Measurements from ENCODE around the gene MED25. TPM values are rescaled to one million over a fixed set of nuclear protein-coding genes. Genes with fewer than 3 reads are reported as not detected.

The MED25 gene
- total and polyA plus RNA-seq, 9 of the 15 experiments (the other 6 are each of a cell fraction or from before 2014, with no cell fraction given), result 4.1 to 93.9 (median 19.3) TPM

DNA sequence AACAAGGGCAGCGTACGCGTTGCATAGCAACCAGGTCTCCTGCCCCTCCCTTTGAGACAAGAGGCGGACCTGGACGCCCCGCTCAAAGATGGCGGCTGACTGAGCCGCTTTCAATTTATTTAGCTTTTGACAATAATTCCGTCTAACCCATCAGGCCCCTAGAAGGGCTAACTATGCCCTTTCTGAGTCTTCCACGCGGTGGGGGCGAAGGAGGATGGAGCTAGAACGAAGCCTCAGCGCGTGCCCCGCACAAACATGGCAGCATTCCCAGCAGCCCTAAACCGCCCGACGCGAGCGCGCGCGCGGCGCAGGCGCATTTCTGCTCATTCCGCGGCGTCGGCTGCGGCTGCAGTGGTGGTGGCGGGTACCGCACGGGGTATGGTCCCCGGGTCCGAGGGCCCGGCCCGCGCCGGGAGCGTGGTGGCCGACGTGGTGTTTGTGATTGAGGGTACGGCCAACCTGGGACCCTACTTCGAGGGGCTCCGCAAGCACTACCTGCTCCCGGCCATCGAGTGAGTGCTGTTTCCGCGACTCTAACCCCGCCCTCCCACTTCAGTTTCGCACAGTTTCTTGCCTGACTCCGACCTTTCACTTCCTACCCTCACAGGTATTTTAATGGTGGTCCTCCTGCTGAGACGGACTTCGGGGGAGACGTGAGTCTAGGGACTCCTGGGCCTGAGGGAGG lies at the start of gene MED25 (continued):
- TF ChIP-seq, protein P1, sequence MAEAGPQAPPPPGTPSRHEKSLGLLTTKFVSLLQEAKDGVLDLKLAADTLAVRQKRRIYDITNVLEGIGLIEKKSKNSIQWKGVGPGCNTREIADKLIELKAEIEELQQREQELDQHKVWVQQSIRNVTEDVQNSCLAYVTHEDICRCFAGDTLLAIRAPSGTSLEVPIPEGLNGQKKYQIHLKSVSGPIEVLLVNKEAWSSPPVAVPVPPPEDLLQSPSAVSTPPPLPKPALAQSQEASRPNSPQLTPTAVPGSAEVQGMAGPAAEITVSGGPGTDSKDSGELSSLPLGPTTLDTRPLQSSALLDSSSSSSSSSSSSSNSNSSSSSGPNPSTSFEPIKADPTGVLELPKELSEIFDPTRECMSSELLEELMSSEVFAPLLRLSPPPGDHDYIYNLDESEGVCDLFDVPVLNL (CRISPR knock-in tag; IDR thresholded peaks at IDR 0.05; ENCODE audit: low read depth), result no peak
- TF ChIP-seq ZNF197 (CRISPR knock-in tag; IDR thresholded peaks at IDR 0.05; ENCODE audit: low read depth) (peak; percentile 85; the same call in 1 of the 2 replicates), JUN (IDR thresholded peaks at IDR 0.05; ENCODE audit: borderline replicate concordance, low read depth, low read length) (peak; percentile 23; the same call in 1 of the 2 replicates), JUN (CRISPR knock-in tag; IDR thresholded peaks at IDR 0.05; ENCODE audit: borderline replicate concordance) (no peak), RBM17 (IDR thresholded peaks at IDR 0.05; ENCODE audit: borderline replicate concordance, low read depth, low read length) (no peak), BMI1 (IDR thresholded peaks at IDR 0.05; ENCODE audit: low read length) (no peak; the same call in 1 of the 2 replicates), THRAP3 (IDR thresholded peaks at IDR 0.05; ENCODE audit: borderline replicate concordance) (no peak), HDAC3 (IDR thresholded peaks at IDR 0.05; ENCODE audit: borderline replicate concordance, partially characterized antibody) (no peak), NCOA2 (IDR thresholded peaks at IDR 0.05; ENCODE audit: partially characterized antibody in 2 of 2) (peak in 1 of 2 experiments; percentile 96), ELF4 (CRISPR knock-in tag; IDR thresholded peaks at IDR 0.05) (no peak), LARP7 (IDR thresholded peaks at IDR 0.05) (no peak), FOXJ3 (CRISPR knock-in tag; IDR thresholded peaks at IDR 0.05) (no peak), BRD4 (IDR thresholded peaks at IDR 0.05) (no peak), ASH1L (IDR thresholded peaks at IDR 0.05; ENCODE audit: borderline replicate concordance, low read depth, partially characterized antibody) (no peak), ZNF76 (CRISPR knock-in tag; IDR thresholded peaks at IDR 0.05; ENCODE audit: borderline replicate concordance) (peak; percentile 78; the same call in 1 of the 2 replicates), RBFOX2 (IDR thresholded peaks at IDR 0.05; ENCODE audit: low read depth, low read length) (peak; percentile 83), ZKSCAN1 (IDR thresholded peaks at IDR 0.05; ENCODE audit: low read depth, low read length) (no peak), PHB2 (IDR thresholded peaks at IDR 0.05; ENCODE audit: low read depth) (no peak), SNRNP70 (optimal IDR thresholded peaks at IDR 0.05; ENCODE audit: low read depth, low read length) (no peak)
- TF ChIP-seq, protein P2, sequence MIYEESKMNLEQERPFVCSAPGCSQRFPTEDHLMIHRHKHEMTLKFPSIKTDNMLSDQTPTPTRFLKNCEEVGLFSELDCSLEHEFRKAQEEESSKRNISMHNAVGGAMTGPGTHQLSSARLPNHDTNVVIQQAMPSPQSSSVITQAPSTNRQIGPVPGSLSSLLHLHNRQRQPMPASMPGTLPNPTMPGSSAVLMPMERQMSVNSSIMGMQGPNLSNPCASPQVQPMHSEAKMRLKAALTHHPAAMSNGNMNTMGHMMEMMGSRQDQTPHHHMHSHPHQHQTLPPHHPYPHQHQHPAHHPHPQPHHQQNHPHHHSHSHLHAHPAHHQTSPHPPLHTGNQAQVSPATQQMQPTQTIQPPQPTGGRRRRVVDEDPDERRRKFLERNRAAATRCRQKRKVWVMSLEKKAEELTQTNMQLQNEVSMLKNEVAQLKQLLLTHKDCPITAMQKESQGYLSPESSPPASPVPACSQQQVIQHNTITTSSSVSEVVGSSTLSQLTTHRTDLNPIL (CRISPR knock-in tag; IDR thresholded peaks at IDR 0.05), result no peak
- TF ChIP-seq, protein P3, sequence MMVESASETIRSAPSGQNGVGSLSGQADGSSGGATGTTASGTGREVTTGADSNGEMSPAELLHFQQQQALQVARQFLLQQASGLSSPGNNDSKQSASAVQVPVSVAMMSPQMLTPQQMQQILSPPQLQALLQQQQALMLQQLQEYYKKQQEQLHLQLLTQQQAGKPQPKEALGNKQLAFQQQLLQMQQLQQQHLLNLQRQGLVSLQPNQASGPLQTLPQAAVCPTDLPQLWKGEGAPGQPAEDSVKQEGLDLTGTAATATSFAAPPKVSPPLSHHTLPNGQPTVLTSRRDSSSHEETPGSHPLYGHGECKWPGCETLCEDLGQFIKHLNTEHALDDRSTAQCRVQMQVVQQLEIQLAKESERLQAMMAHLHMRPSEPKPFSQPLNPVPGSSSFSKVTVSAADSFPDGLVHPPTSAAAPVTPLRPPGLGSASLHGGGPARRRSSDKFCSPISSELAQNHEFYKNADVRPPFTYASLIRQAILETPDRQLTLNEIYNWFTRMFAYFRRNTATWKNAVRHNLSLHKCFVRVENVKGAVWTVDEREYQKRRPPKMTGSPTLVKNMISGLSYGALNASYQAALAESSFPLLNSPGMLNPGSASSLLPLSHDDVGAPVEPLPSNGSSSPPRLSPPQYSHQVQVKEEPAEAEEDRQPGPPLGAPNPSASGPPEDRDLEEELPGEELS (CRISPR knock-in tag; IDR thresholded peaks at IDR 0.05; ENCODE audit: borderline replicate concordance), result peak; percentile 38; the same call in 1 of the 2 replicates
- TF ChIP-seq, protein P4, sequence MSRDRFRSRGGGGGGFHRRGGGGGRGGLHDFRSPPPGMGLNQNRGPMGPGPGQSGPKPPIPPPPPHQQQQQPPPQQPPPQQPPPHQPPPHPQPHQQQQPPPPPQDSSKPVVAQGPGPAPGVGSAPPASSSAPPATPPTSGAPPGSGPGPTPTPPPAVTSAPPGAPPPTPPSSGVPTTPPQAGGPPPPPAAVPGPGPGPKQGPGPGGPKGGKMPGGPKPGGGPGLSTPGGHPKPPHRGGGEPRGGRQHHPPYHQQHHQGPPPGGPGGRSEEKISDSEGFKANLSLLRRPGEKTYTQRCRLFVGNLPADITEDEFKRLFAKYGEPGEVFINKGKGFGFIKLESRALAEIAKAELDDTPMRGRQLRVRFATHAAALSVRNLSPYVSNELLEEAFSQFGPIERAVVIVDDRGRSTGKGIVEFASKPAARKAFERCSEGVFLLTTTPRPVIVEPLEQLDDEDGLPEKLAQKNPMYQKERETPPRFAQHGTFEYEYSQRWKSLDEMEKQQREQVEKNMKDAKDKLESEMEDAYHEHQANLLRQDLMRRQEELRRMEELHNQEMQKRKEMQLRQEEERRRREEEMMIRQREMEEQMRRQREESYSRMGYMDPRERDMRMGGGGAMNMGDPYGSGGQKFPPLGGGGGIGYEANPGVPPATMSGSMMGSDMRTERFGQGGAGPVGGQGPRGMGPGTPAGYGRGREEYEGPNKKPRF (IDR thresholded peaks at IDR 0.05; ENCODE audit: low read depth, low read length), result no peak

All from K562 (cell line).